ENCODE measurements around the gene BRD4.

The BRD4 gene

DNA sequence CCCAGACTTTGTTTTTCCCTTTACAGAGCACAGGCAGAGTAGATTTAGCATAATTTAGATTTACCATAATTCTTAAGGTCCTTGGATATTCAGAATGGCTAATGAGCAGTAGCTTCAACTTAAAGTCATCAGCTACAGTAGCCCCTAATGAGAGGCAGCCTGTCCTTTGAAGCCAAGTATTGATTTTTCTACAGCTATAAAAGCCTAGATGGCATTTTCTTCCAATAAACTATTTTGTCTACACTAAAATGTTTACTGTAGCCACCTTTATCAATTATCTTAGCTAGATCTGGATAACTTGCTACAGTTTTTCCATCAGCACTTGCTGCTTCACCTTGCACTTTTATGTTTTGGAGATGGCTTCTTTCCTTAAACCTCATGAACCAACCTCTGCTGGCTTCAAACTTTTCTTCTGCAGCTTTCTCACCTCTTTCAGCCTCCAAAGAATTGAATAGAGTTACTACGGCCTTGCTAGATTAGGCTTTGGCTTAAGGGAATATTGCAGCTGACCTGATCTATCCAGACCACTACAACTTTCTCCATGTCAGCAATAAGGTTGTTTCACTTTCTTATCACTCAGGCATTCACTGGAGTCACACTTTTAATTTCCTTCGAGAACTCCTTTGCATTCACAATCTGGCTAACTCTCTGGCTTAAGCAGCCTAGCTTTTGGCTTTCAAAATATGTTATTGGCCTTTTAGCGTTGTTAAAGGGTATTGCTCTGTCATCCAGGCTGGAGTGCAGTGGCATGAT lies 26.6 kb downstream of the BRD4 start:
- TF ChIP-seq, protein P1, sequence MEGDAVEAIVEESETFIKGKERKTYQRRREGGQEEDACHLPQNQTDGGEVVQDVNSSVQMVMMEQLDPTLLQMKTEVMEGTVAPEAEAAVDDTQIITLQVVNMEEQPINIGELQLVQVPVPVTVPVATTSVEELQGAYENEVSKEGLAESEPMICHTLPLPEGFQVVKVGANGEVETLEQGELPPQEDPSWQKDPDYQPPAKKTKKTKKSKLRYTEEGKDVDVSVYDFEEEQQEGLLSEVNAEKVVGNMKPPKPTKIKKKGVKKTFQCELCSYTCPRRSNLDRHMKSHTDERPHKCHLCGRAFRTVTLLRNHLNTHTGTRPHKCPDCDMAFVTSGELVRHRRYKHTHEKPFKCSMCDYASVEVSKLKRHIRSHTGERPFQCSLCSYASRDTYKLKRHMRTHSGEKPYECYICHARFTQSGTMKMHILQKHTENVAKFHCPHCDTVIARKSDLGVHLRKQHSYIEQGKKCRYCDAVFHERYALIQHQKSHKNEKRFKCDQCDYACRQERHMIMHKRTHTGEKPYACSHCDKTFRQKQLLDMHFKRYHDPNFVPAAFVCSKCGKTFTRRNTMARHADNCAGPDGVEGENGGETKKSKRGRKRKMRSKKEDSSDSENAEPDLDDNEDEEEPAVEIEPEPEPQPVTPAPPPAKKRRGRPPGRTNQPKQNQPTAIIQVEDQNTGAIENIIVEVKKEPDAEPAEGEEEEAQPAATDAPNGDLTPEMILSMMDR (IDR thresholded peaks at IDR 0.05; ENCODE audit: low read depth, low read length), result no peak
- DNase-seq (ENCODE audit: extremely low read depth, low read depth), result no peak

DNA sequence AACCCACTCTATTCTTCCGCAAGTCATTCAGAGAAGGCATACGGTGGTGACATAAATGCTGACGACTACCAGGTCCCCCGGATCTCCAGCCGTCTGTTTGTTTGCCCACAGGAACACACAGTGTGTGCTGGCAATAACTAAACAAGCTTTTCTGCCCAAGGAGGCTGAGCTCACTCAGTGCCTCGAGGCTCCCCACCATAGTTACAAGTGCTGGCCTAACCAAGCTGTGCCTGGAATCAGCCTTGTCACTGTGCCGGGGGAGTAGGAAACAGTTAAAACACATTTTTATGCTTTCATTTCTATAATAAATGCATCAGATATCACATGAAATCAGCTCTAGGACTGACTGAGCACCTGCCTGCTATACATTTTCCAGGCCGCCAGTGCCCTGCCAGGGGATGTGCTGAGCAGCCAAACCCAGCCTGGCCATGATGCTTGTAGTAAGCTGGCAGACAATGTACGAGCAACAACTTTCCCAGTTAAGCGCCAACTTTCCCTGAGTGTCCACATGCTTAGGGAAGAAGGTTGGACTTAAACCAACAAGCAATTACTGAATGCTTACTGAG lies 28.1 kb downstream of the BRD4 start:
- TF ChIP-seq, protein P1 (IDR thresholded peaks at IDR 0.05; ENCODE audit: low read depth, low read length), result no peak
- DNase-seq (ENCODE audit: extremely low read depth, low read depth), result no peak

DNA sequence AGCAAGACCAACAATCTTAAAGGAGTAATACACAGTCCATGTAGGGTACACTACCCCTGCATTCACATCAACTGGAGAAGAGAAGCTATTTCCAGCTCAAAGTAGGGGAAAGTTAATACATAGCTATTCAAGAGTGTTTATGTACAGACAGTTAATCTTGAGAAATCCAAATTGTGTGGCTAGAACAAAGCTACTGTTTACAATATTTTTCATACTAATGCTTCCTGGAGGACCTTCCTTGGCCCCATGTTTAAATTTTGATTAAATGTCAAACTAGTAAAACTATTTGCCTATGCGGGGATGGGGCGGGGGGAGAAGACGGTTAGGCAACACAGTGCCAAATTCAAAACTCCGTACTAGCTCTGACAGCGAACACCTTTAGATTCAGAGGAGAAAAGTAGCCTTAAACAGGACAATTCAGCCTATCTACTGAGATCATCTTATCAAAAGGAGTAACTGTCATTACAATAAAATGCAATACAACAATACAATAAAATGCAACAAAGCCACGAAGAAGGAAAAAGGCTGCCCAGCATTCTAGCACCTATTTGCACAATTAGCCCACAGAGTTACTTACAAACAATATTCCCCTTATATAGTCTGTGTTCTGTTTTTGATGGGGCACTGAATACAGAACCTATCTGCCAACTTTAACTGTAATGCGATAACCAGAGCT lies 29.1 kb downstream of the BRD4 start:
- DNase-seq (ENCODE audit: extremely low read depth, low read depth), result no peak
- TF ChIP-seq, protein P1 (IDR thresholded peaks at IDR 0.05; ENCODE audit: low read depth, low read length), result no peak

DNA sequence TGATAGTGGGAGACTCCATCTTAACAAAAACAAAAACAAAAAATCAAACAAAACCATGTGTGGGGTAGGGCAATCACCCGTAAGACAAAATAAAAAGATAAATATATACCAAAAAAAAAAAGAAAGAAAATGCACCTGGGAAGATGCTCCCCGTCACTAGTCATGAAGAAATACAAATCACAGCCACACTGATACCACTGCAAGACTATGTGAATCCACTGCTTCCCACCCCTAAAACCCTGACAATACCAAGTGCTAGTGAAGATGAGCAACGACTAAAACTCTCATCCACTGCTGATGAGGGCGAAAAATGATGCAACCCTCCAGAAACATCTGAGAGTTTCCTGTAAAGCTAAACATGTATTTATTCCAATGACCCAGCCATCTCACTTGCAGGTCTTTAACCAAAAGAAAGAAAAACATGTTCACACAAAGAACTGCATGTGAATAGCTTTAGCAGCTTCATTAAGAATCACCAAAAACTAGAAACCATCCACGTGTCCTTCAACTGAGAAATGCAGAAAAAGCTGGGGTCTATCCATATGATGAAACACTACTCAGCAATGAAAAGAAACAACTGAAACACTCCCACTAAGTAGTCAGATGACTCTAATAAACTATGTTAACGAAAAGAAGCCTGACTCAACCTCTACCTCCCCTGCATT lies 31.7 kb downstream of the BRD4 start:
- TF ChIP-seq, protein P1 (IDR thresholded peaks at IDR 0.05; ENCODE audit: low read depth, low read length), result no peak
- DNase-seq (ENCODE audit: extremely low read depth, low read depth), result peak; percentile 72

DNA sequence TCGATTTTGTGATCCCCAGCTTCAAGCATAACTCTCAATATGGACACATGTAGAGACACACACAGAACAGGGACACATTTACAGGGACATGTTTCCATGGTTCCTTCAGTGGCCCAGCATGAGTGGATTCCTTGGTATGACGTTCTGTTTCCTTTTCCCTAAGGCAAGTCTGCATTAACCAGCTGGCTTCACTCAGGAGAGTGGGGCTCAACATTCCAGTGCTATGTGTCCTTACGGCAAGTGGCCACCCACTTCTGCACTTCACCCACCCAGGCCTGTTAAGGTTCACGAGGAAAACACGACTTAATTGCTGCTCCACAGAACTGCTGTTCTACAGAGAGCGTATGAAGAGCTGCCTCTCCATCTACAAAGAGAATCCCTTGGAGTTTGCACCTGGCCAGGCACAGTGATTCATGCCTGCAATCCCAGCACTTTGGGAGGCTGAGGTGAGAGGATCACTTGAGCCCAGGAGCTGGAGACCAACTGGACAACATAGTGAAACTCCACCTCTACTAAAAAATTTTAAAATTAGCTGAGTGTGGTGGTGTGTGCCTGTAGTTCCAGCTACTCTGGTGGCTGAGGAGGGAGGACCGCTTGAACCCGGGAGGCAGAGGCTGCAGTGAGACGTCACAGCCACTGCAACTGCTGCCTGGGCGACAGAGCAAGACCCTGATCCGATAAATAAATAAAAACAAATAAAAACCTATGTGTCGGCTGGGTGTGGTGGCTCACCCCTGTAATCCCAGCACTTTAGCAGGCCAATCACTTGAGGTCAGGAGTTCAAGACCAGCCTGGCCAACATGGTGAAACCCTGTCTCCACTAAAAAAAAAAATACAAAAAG lies 32.5 kb downstream of the BRD4 start:
- TF ChIP-seq, protein P1 (IDR thresholded peaks at IDR 0.05; ENCODE audit: low read depth, low read length), result no peak
- no peak for DNase-seq (ENCODE audit: extremely low read depth, low read depth)

DNA sequence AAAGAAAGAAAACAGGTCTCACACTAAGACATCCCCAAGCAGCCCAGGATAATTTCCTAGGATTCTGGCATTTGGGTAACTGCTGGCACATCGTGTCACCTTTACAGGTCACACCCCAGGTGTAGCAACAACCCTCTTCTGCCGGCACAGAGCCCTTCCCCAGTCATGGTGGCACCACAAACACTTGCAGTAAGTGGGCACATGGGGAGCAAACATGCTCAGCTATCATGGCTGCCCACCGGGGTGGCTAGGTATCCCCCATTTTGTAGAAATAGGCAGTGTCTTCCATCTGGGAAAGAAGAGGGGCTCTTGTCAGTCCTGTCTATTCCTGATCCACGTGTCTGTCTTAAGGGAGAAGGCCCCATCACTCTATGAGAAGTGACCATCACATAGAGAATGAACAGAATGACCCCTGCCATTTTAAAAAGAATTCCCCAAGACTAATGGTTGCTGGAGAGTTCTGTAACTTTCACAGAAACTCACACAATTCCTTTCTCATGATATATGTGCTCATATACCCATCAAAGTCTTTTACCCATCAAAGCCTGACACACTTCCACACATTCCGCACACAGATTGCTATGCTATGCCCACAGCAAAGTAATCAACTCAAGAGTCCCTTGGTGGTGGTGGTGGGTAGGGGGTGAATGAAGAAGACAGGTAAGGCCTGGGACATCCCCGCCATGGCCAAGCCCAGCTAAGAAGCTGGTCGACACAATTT lies 33.3 kb downstream of the BRD4 start:
- no peak for DNase-seq (ENCODE audit: extremely low read depth, low read depth)
- TF ChIP-seq, protein P1 (IDR thresholded peaks at IDR 0.05; ENCODE audit: low read depth, low read length), result no peak

Data from AG09319 (cell line).